HEK293 (cell line): Measurements from ENCODE around the gene TRIM62.

Experiments
- CTCF ChIA-PET: fragments of 350-600 bp; formaldehyde crosslinking; extraction: SDS; loops from one replicate; lab custom pipeline; 2021; ENCODE audit warnings: antibody characterized with exemption; lab: Yijun Ruan, JAX
- POLR2A ChIA-PET: fragments of 300-600 bp; formaldehyde crosslinking; extraction: SDS; loops from one replicate; lab custom pipeline; 2020; ENCODE audit warnings: antibody characterized with exemption, inconsistent platforms; lab: Yijun Ruan, JAX
- H3K27ac ChIP-seq: fragments of 200-500 bp; sonication (Bioruptor generic); 2 replicates; pipeline ENCODE4 v1.5.1; 2014; ENCODE audit warnings: low read depth, low read length, control low read depth, inconsistent platforms; ENCODE audit errors: extremely low read depth
- H3K36me3 ChIP-seq, 2 experiments: fragments of 200-500 bp in 1 of 2; sonication (Bioruptor generic) in 1 of 2; 1 replicate in 1 of 2; 2 replicates in 1 of 2; pipeline ENCODE4 v1.5.1; 2014 to 2017; ENCODE audit warnings: inconsistent platforms in 2 of 2, low read length in 2 of 2; ENCODE audit not compliant: control insufficient read depth in 2 of 2, insufficient read depth in 1 of 2
- H3K4me1 ChIP-seq: fragments of 200-500 bp; sonication (Bioruptor generic); 2 replicates; pipeline ENCODE4 v1.5.1; 2014; ENCODE audit warnings: mild to moderate bottlenecking, low read length, inconsistent platforms; ENCODE audit not compliant: control insufficient read depth, insufficient read depth
- H3K4me3 ChIP-seq: 2 replicates; pipeline ENCODE4 v1.5.1; 2011; ENCODE audit warnings: low read depth, mild to moderate bottlenecking, control low read depth, low read length, moderate library complexity
- H3K9me3 ChIP-seq: fragments of 200-500 bp; sonication (Bioruptor generic); 2 replicates; pipeline ENCODE4 v1.5.1; 2014; ENCODE audit warnings: low read depth, low read length, inconsistent platforms; ENCODE audit not compliant: control insufficient read depth, insufficient read depth
- KLF1 ChIP-seq: fragments of 450-650 bp; formaldehyde crosslinking; IDR thresholded peaks from 2 replicates; pipeline ENCODE4 v1.5.1; 2016; ENCODE audit warnings: missing biosample characterization, missing genetic modification characterization
- KLF7 ChIP-seq: fragments of 450-650 bp; formaldehyde crosslinking; IDR thresholded peaks from 2 replicates; pipeline ENCODE4 v1.5.1; 2016; ENCODE audit warnings: missing biosample characterization, missing genetic modification characterization, borderline replicate concordance
- PRDM4 ChIP-seq: fragments of 450-650 bp; formaldehyde crosslinking; IDR thresholded peaks from 2 replicates; pipeline ENCODE4 v1.5.1; 2017; ENCODE audit warnings: missing biosample characterization, missing genetic modification characterization
- TSHZ1 ChIP-seq: fragments of 450-650 bp; formaldehyde crosslinking; IDR thresholded peaks from 2 replicates; pipeline ENCODE4 v1.5.1; 2016; ENCODE audit warnings: missing biosample characterization, missing genetic modification characterization, borderline replicate concordance
- YY2 ChIP-seq: fragments of 450-650 bp; formaldehyde crosslinking; IDR thresholded peaks from 2 replicates; pipeline ENCODE4 v1.5.1; 2016; ENCODE audit warnings: missing biosample characterization, missing genetic modification characterization
- ZBTB17 ChIP-seq: fragments of 450-650 bp; formaldehyde crosslinking; IDR thresholded peaks from 2 replicates; pipeline ENCODE4 v1.5.1; 2016; ENCODE audit warnings: missing biosample characterization, missing genetic modification characterization
- ZBTB44 ChIP-seq: fragments of 450-650 bp; IDR thresholded peaks from 2 replicates; pipeline ENCODE4 v1.5.1; 2018; ENCODE audit warnings: missing biosample characterization, mild to moderate bottlenecking, missing genetic modification characterization
- ZFP69B ChIP-seq: fragments of 450-650 bp; formaldehyde crosslinking; IDR thresholded peaks from 2 replicates; pipeline ENCODE4 v1.5.1; 2016; ENCODE audit warnings: missing biosample characterization, missing genetic modification characterization
- ZNF623 ChIP-seq: fragments of 450-650 bp; formaldehyde crosslinking; IDR thresholded peaks from 2 replicates; pipeline ENCODE4 v1.5.1; 2016; ENCODE audit warnings: missing biosample characterization, missing genetic modification characterization
- ZSCAN30 ChIP-seq: fragments of 450-650 bp; IDR thresholded peaks from 2 replicates; pipeline ENCODE4 v1.5.1; 2018; ENCODE audit warnings: missing biosample characterization, mild to moderate bottlenecking, missing genetic modification characterization, moderate library complexity

The TRIM62 gene

GRCh38 chr1:33158366-33158765 lies 23.5 kb downstream of the TRIM62 start:
- H3K9me3 ChIP-seq, result no peaks in the 10 kb centered on the region
- POLR2A ChIA-PET, result no interaction called here
- TF ChIP-seq ZSCAN30 (tag by site-specific recombination) (no peak), TSHZ1 (no peak), KLF1 (tag by site-specific recombination) (no peak), YY2 (no peak), ZFP69B (tag by site-specific recombination) (no peak)
- no peak overlapping the region for H3K4me3 ChIP-seq
- H3K27ac ChIP-seq, result no peak overlapping the region
- H3K4me1 ChIP-seq, result peaks cover 3% of the 10 kb centered on the region; the same call in 1 of the 2 replicates
- CTCF ChIA-PET, result no interaction called here
- H3K36me3 ChIP-seq, result peaks cover 0 to 10% of the 10 kb centered on the region in 2 experiments; a peak in 1 of 3 replicates

GRCh38 chr1:33157131-33157530 lies 24.7 kb downstream of the TRIM62 start:
- TF ChIP-seq PRDM4 (tag by site-specific recombination) (no peak), ZNF623 (peak; percentile 95)
- TF ChIP-seq, all 188 proteins: peak for 1
- CTCF ChIA-PET, result no interaction called here

GRCh38 chr1:33155877-33156538 lies 25.8 kb downstream of the TRIM62 start:
- Histone ChIP-seq H3K36me3 (peaks cover 0 to 10% of the 10 kb centered on the region in 2 experiments; a peak in 1 of 3 replicates), H3K4me1 (peaks cover 7% of the 10 kb centered on the region; the same call in 1 of the 2 replicates), H3K9me3 (no peaks in the 10 kb centered on the region), H3K4me3 (no peak overlapping the region), H3K27ac (no peak overlapping the region)
- CTCF ChIA-PET, result interaction anchor here (0.7 kb wide), 1 partner anchor 133 kb away, joined by 3 read pairs; no protein-coding TSS in a partner anchor
- POLR2A ChIA-PET, result interaction anchor here (0.7 kb wide), 1 partner anchor 26 kb away, joined by 3 read pairs; the partner anchor contains the start of gene TRIM62
- TF ChIP-seq KLF7 (tag by site-specific recombination) (no peak), ZBTB44 (peak; percentile 43; the same call in 1 of the 2 replicates), ZBTB17 (peak; percentile 66)

More at GRCh38 chr1:33157131-33157530, 24.7 kb downstream of the TRIM62 start:
- Histone ChIP-seq H3K4me3 (no peak overlapping the region), H3K36me3 (peaks cover 0 to 10% of the 10 kb centered on the region in 2 experiments; a peak in 1 of 3 replicates), H3K27ac (no peak overlapping the region), H3K9me3 (no peaks in the 10 kb centered on the region), H3K4me1 (peaks cover 7% of the 10 kb centered on the region; the same call in 1 of the 2 replicates)
- POLR2A ChIA-PET, result no interaction called here
